Ishikawa (cell line): ENCODE results near the gene CES2.

Experiments used
- CEBPB ChIP-seq: IDR thresholded peaks from 2 replicates; pipeline ENCODE4 v1.6.1; 2012
- CREB1 ChIP-seq: IDR thresholded peaks from 2 replicates; pipeline ENCODE4 v1.6.1; 2012; ENCODE audit warnings: low read depth
- EP300 ChIP-seq: IDR thresholded peaks from 2 replicates; pipeline ENCODE4 v1.6.1; 2012; ENCODE audit warnings: borderline replicate concordance
- MAX ChIP-seq: IDR thresholded peaks from 2 replicates; pipeline ENCODE4 v1.6.1; 2012
- RAD21 ChIP-seq: IDR thresholded peaks from 2 replicates; pipeline ENCODE4 v1.6.1; 2012; ENCODE audit warnings: low read depth
- TAF1 ChIP-seq: IDR thresholded peaks from 2 replicates; pipeline ENCODE4 v1.6.1; 2012; ENCODE audit warnings: low read depth, mild to moderate bottlenecking
- TEAD4 ChIP-seq: IDR thresholded peaks from 2 replicates; pipeline ENCODE4 v1.6.1; 2012
- YY1 ChIP-seq: IDR thresholded peaks from 2 replicates; pipeline ENCODE4 v1.6.1; 2012; ENCODE audit warnings: low read depth
- TF ChIP-seq, protein P1 (sequence below): IDR thresholded peaks from 2 replicates; pipeline ENCODE4 v1.6.1; 2012; ENCODE audit warnings: low read depth, mild to moderate bottlenecking
- TF ChIP-seq, protein P2 (sequence below): IDR thresholded peaks from 2 replicates; pipeline ENCODE4 v1.6.1; 2012

DNA sequence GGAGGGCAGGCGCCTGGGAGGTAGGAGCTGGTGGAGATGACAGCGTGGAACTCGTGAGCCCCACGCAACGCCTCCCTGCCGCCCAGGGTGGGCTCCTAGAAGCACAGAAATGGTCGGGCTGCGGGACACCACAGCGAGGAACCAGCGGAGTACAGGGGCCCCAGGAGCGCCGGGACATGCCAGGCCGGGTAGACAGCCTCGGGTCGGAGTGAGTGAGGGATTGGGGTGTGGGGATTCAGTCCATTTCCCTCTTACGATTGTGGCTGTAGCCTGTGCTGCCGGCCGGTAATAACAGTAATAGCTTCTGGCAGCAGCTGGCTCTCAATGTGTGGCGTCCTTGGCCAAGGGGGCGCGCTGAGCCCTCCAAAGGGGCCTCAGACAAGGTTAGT lies 13.5 kb downstream of the CES2 start:
- TF ChIP-seq EP300 (no peak), TEAD4 (no peak), CEBPB (no peak), MAX (no peak), CREB1 (no peak), YY1 (no peak), RAD21 (no peak), TAF1 (no peak)
- TF ChIP-seq, protein P1, sequence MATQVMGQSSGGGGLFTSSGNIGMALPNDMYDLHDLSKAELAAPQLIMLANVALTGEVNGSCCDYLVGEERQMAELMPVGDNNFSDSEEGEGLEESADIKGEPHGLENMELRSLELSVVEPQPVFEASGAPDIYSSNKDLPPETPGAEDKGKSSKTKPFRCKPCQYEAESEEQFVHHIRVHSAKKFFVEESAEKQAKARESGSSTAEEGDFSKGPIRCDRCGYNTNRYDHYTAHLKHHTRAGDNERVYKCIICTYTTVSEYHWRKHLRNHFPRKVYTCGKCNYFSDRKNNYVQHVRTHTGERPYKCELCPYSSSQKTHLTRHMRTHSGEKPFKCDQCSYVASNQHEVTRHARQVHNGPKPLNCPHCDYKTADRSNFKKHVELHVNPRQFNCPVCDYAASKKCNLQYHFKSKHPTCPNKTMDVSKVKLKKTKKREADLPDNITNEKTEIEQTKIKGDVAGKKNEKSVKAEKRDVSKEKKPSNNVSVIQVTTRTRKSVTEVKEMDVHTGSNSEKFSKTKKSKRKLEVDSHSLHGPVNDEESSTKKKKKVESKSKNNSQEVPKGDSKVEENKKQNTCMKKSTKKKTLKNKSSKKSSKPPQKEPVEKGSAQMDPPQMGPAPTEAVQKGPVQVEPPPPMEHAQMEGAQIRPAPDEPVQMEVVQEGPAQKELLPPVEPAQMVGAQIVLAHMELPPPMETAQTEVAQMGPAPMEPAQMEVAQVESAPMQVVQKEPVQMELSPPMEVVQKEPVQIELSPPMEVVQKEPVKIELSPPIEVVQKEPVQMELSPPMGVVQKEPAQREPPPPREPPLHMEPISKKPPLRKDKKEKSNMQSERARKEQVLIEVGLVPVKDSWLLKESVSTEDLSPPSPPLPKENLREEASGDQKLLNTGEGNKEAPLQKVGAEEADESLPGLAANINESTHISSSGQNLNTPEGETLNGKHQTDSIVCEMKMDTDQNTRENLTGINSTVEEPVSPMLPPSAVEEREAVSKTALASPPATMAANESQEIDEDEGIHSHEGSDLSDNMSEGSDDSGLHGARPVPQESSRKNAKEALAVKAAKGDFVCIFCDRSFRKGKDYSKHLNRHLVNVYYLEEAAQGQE = no peak
- TF ChIP-seq, protein P2, sequence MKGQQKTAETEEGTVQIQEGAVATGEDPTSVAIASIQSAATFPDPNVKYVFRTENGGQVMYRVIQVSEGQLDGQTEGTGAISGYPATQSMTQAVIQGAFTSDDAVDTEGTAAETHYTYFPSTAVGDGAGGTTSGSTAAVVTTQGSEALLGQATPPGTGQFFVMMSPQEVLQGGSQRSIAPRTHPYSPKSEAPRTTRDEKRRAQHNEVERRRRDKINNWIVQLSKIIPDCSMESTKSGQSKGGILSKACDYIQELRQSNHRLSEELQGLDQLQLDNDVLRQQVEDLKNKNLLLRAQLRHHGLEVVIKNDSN = no peak
